T-cell (primary cell): ENCODE measurements around the gene GIGYF2. TPM values are rescaled to one million over a fixed set of nuclear protein-coding genes. Genes with fewer than 3 reads are reported as not detected.

Experiments used
- ATAC-seq, 4 experiments: fragments of 200-7000 bp in 3 of 4; fragments of 150-1000 bp in 1 of 4; cut with Tn5 transposase; replicated peaks in 1 of 4; 1 replicate in 3 of 4; 2 replicates in 1 of 4; pipeline ENCODE4 v1.10.0; 2021; ENCODE audit warnings: moderate library complexity in 3 of 4, mild to moderate bottlenecking in 2 of 4, moderate number of reproducible peaks in 1 of 4
- CTCF ChIA-PET, 2 donors: fragments of 300-600 bp; sonication (Branson Sonifier 250); formaldehyde crosslinking; loops; one replicate each; lab custom pipeline; 2022; ENCODE audit warnings: antibody characterized with exemption in 2 of 2; lab: Charles Lee
- POLR2A ChIA-PET, 2 donors: fragments of 300-600 bp; sonication (Branson Sonifier 250); formaldehyde crosslinking; loops; one replicate each; lab custom pipeline; 2022; ENCODE audit warnings: antibody characterized with exemption in 2 of 2; lab: Charles Lee
- DNase-seq, 35 experiments: peaks; one replicate each; pipeline versions ENCODE4 v3.0.0 to v3.0.0-alpha.2; 2013 to 2023
- H3K27ac ChIP-seq: one replicate; pipeline ENCODE4 v1.5.1; 2013; ENCODE audit warnings: low read length
- H3K27me3 ChIP-seq, 2 experiments: replicated peaks in 1 of 2; 1 replicate in 1 of 2; 2 replicates in 1 of 2; pipeline versions ENCODE4 v1.6.1 to v1.7.0; 2013; ENCODE audit warnings: low read length in 1 of 2, mixed read lengths in 1 of 2; ENCODE audit not compliant: control insufficient read depth in 2 of 2, insufficient read depth in 2 of 2; ENCODE audit errors: extremely low read depth in 1 of 2
- H3K36me3 ChIP-seq, 2 donors: 1 replicate in 1 of 2; 2 replicates in 1 of 2; pipeline versions ENCODE4 v1.6.1 to v1.7.0; 2013; ENCODE audit warnings: low read length in 1 of 2; ENCODE audit not compliant: control insufficient read depth in 2 of 2, insufficient read depth in 1 of 2; ENCODE audit errors: extremely low read depth in 1 of 2
- H3K4me1 ChIP-seq, 2 experiments: 1 replicate in 1 of 2; 2 replicates in 1 of 2; pipeline versions ENCODE4 v1.6.1 to v1.7.0; 2013; ENCODE audit warnings: low read length in 2 of 2, mixed read lengths in 1 of 2; ENCODE audit not compliant: insufficient read depth in 2 of 2, control insufficient read depth in 1 of 2; ENCODE audit errors: extremely low read depth in 1 of 2
- H3K4me3 ChIP-seq, 2 donors: 1 replicate in 1 of 2; 2 replicates in 1 of 2; pipeline versions ENCODE4 v1.5.1 to v1.7.0; 2013; ENCODE audit warnings: mild to moderate bottlenecking in 2 of 2, low read length in 1 of 2, moderate library complexity in 1 of 2; ENCODE audit not compliant: control insufficient read depth in 1 of 2; ENCODE audit errors: extremely low read depth in 1 of 2
- H3K9me3 ChIP-seq: 2 replicates; pipeline ENCODE4 v1.7.0; 2013
- H3K27ac Mint-ChIP-seq, 2 donors: one replicate each; pipeline ENCODE4 v1.8.0; 2020 to 2021; ENCODE audit warnings: mild to moderate bottlenecking in 2 of 2, mixed read lengths in 2 of 2
- H3K27me3 Mint-ChIP-seq, 2 donors: one replicate each; pipeline ENCODE4 v1.8.0; 2021 to 2022; ENCODE audit warnings: mixed read lengths in 2 of 2
- H3K36me3 Mint-ChIP-seq: one replicate; pipeline ENCODE4 v1.8.0; 2021; ENCODE audit warnings: mixed read lengths
- H3K4me1 Mint-ChIP-seq, 3 donors: one replicate each; pipeline ENCODE4 v1.8.0; 2020 to 2022; ENCODE audit warnings: mixed read lengths in 3 of 3, mild to moderate bottlenecking in 1 of 3
- H3K4me3 Mint-ChIP-seq, 3 donors: one replicate each; pipeline ENCODE4 v1.8.0; 2020 to 2022; ENCODE audit warnings: mild to moderate bottlenecking in 3 of 3, mixed read lengths in 3 of 3, moderate library complexity in 3 of 3
- H3K9me3 Mint-ChIP-seq, 3 donors: one replicate each; pipeline ENCODE4 v1.8.0; 2020 to 2022; ENCODE audit warnings: mixed read lengths in 3 of 3
- WGBS: methylation state at CpG from one replicate; pipeline ENCODE4 v1.1.5; 2013; ENCODE audit warnings: missing lambda C conversion rate; ENCODE audit not compliant: insufficient coverage; 5-methylcytosine and 5-hydroxymethylcytosine counted together
- total RNA-seq, 35 experiments: library from RNA in 6 of 35; stranded (reverse) in 6 of 35; fragments of 120-200 nt in 1 of 35; gene quantifications; one replicate each; pipeline versions ENCODE4 v1.2.1 to v1.2.4 and lab custom pipeline; 2013 to 2026

The GIGYF2 gene
- total RNA-seq, result 10 to 100 TPM; 57.8 to 76.8 (median 68.7) TPM
- total RNA-seq (2013), result 64.3 TPM
- total RNA-seq (lab: John Stamatoyannopoulos, UW), result 80.6 to 172 (median 119) reads per million in 29 experiments

GRCh38 chr2:232697059-232697806 is at the start of gene GIGYF2:
Gene GIGYF2 (plus strand): TSS chr2:232697331. CDS start chr2:232735198, 37,867 bp downstream.
- Mint-ChIP-seq H3K36me3 (peaks cover 16% of the 10 kb centered on the region), H3K27me3 (no peaks in the 10 kb centered on the region), H3K4me1 (peaks cover 31 to 42% (median 35%) of the 10 kb centered on the region in 3 donors), H3K9me3 (peaks cover 0 to 9% (median 3%) of the 10 kb centered on the region in 3 donors), H3K4me3 (peak within 1 kb of the TSS; percentile 89 to 93 (median 93)), H3K27ac (peak within 1 kb of the TSS; percentile 70 to 82)
- ChIA-PET POLR2A (interaction anchor here in 1 of 2 donors (0.7 kb wide), 1 partner anchor 19 kb away, joined by 3 read pairs; no protein-coding TSS in a partner anchor), CTCF (no interaction called here)
- peak; percentile 87 to 92 (median 90) for ATAC-seq
- H3K27ac ChIP-seq, result peak within 1 kb of the TSS; percentile 72
- H3K4me3 ChIP-seq, result peak within 1 kb of the TSS; percentile 91 to 94
- WGBS, result under 1% methylated on average over 54 of the region's 71 CpGs
- H3K27me3 ChIP-seq, result no peaks in the 10 kb centered on the region
- H3K4me1 ChIP-seq, result peaks cover 26 to 31% of the 10 kb centered on the region in 2 experiments
- peak; percentile 79 to 95 (median 87) for DNase-seq
- no peaks in the 10 kb centered on the region for H3K9me3 ChIP-seq
- peaks cover 0 to 4% of the 10 kb centered on the region in 2 donors for H3K36me3 ChIP-seq

DNA sequence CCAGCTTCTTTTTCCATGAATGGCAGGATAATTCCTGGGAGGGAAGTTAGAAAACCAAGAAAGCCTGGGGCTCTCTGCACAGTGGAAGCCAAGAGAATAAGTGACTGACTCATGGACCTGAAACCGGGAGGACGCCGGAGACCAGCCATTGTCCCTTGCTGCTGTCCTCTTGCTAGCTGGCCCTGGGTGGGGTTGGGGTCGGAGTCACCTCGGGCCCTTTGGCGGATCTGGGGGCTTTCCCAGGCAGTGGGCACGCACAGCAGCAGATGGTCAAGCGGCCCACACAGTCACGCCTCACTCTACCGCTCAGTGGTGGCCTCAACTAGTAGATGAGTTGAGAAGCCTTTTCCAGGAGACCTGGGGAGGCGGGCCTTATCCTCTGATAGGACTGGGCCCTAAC is 48.1 kb upstream of the GIGYF2 start:
- H3K4me1 ChIP-seq, result no peaks in the 10 kb centered on the region
- H3K27me3 Mint-ChIP-seq, result peaks cover 4 to 6% of the 10 kb centered on the region in 2 donors
- H3K4me1 Mint-ChIP-seq, result no peaks in the 10 kb centered on the region
- no peak for DNase-seq
- ChIA-PET CTCF (interaction anchor here in 1 of 2 donors (0.5 kb wide), 1 partner anchor 1445 kb away, joined by 6 read pairs; no protein-coding TSS in a partner anchor), POLR2A (no interaction called here)
- peaks cover 0 to 20% of the 10 kb centered on the region in 2 experiments for H3K27me3 ChIP-seq
- no peaks in the 10 kb centered on the region for H3K9me3 Mint-ChIP-seq
- H3K36me3 ChIP-seq, result no peaks in the 10 kb centered on the region
- WGBS, result 88% methylated on average over 11 of the region's 11 CpGs
- no peaks in the 10 kb centered on the region for H3K36me3 Mint-ChIP-seq
- H3K4me3 Mint-ChIP-seq, result no peak overlapping the region
- no peaks in the 10 kb centered on the region for H3K9me3 ChIP-seq
- no peak overlapping the region for H3K27ac ChIP-seq
- no peak overlapping the region for H3K27ac Mint-ChIP-seq
- H3K4me3 ChIP-seq, result no peak overlapping the region
- no peak for ATAC-seq

- ChIA-PET POLR2A (no interaction called here), CTCF (no interaction called here)
- DNase-seq, result no peak
- Mint-ChIP-seq H3K9me3 (no peaks in the 10 kb centered on the region), H3K4me3 (no peak overlapping the region), H3K36me3 (no peaks in the 10 kb centered on the region), H3K27me3 (peaks cover 2 to 3% of the 10 kb centered on the region in 2 donors), H3K27ac (no peak overlapping the region), H3K4me1 (no peaks in the 10 kb centered on the region)
- Histone ChIP-seq H3K27me3 (peaks cover 0 to 5% of the 10 kb centered on the region in 2 experiments), H3K4me1 (no peaks in the 10 kb centered on the region), H3K4me3 (no peak overlapping the region), H3K9me3 (no peaks in the 10 kb centered on the region), H3K36me3 (no peaks in the 10 kb centered on the region), H3K27ac (no peak overlapping the region)
- WGBS, result 74% methylated on average over 3 of the region's 4 CpGs
- ATAC-seq, result no peak
Measured at GRCh38 chr2:232652505-232652851, 44.7 kb upstream of the GIGYF2 start.

DNA sequence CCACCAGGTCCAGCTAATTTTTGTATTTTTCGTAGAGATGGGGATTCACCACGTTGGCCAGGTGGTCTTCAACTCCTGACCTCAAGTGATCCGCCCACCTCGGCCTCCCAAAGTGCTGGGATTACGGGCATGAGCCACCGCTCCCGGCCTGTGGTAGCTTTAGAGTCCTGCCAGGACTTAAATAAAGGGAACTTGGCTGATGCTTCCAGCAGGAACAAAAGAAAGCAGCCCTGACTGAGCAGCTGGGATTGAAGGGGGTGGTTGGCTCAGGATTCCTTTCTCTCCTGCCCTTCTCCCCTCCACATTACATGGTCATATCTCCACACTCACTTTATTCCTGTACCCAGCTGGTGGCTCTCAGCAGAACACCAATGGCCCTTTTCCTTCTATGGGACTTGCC is 43.7 kb upstream of the GIGYF2 start:
- H3K27ac Mint-ChIP-seq, result no peak overlapping the region
- peaks cover 0 to 5% of the 10 kb centered on the region in 2 experiments for H3K27me3 ChIP-seq
- H3K4me3 ChIP-seq, result no peak overlapping the region
- no peaks in the 10 kb centered on the region for H3K4me1 Mint-ChIP-seq
- CTCF ChIA-PET, result no interaction called here
- POLR2A ChIA-PET, result no interaction called here
- H3K36me3 Mint-ChIP-seq, result no peaks in the 10 kb centered on the region
- H3K9me3 Mint-ChIP-seq, result no peaks in the 10 kb centered on the region
- H3K27ac ChIP-seq, result no peak overlapping the region
- no peaks in the 10 kb centered on the region for H3K9me3 ChIP-seq
- no peaks in the 10 kb centered on the region for H3K27me3 Mint-ChIP-seq
- H3K36me3 ChIP-seq, result no peaks in the 10 kb centered on the region
- DNase-seq, result no peak
- 69% methylated on average over 4 of the region's 7 CpGs for WGBS
- no peak for ATAC-seq
- no peaks in the 10 kb centered on the region for H3K4me1 ChIP-seq
- no peak overlapping the region for H3K4me3 Mint-ChIP-seq

DNA sequence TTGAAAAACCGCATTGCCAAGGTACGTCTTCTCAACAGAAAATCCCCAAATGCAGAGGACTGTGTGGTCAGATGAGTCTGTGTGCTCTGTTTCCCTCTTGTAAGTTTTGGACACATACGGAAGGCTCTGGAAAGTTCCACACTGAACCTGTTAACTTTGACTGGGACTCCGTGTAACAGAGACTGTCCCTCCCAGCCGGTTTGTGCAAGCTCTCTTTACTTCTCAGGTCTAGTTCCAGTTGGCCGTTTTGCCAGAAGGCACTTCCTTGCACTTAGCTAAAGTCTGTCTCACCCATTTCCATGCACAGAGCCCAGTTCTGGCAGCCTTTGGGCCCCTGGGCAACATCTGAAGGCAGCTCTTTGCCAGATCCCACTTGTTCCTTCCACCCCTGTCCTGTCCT is 41.7 kb upstream of the GIGYF2 start:
- 74% methylated on average over 5 of the region's 6 CpGs for WGBS
- H3K4me1 ChIP-seq, result no peaks in the 10 kb centered on the region
- CTCF ChIA-PET, result interaction anchor here in 1 of 2 donors (0.6 kb wide), 1 partner anchor 15 kb away, joined by 3 read pairs; no protein-coding TSS in a partner anchor
- H3K4me3 Mint-ChIP-seq, result no peak overlapping the region
- no peaks in the 10 kb centered on the region for H3K36me3 Mint-ChIP-seq
- no peak overlapping the region for H3K4me3 ChIP-seq
- H3K36me3 ChIP-seq, result no peaks in the 10 kb centered on the region
- H3K27me3 Mint-ChIP-seq, result no peaks in the 10 kb centered on the region
- H3K27ac ChIP-seq, result no peak overlapping the region
- DNase-seq, result no peak
- no peaks in the 10 kb centered on the region for H3K4me1 Mint-ChIP-seq
- H3K27me3 ChIP-seq, result peaks cover 0 to 5% of the 10 kb centered on the region in 2 experiments
- no peak for ATAC-seq
- no peak overlapping the region for H3K27ac Mint-ChIP-seq
- H3K9me3 ChIP-seq, result no peaks in the 10 kb centered on the region
- no peaks in the 10 kb centered on the region for H3K9me3 Mint-ChIP-seq
- POLR2A ChIA-PET, result no interaction called here

- H3K36me3 Mint-ChIP-seq, result no peaks in the 10 kb centered on the region
- no peak overlapping the region for H3K27ac ChIP-seq
- 30% methylated on average over 2 of the region's 7 CpGs for WGBS
- no peak for ATAC-seq
- H3K36me3 ChIP-seq, result no peaks in the 10 kb centered on the region
- H3K4me1 Mint-ChIP-seq, result no peaks in the 10 kb centered on the region
- ChIA-PET CTCF (interaction anchor here (0.6 to 0.9 kb wide), 2 partner anchors 50 to 1236 kb away, joined by 3 to 5 read pairs; no protein-coding TSS in a partner anchor), POLR2A (no interaction called here)
- no peak overlapping the region for H3K4me3 Mint-ChIP-seq
- H3K27me3 ChIP-seq, result peaks cover 0 to 3% of the 10 kb centered on the region in 2 experiments
- no peaks in the 10 kb centered on the region for H3K9me3 ChIP-seq
- peak overlapping the region in 1 of 2 donors; percentile 41 for H3K27ac Mint-ChIP-seq
- no peak overlapping the region for H3K4me3 ChIP-seq
- H3K9me3 Mint-ChIP-seq, result no peaks in the 10 kb centered on the region
- DNase-seq, result no peak
- no peaks in the 10 kb centered on the region for H3K4me1 ChIP-seq
- H3K27me3 Mint-ChIP-seq, result no peaks in the 10 kb centered on the region
Measured at GRCh38 chr2:232658217-232658785, 38.8 kb upstream of the GIGYF2 start.
